IPS-20b (cell line): ENCODE data around the gene ELL2.

ENCODE experiments used
- H3K27ac ChIP-seq: one replicate; pipeline ENCODE4 v1.5.1; 2013; ENCODE audit warnings: low read length
- H3K27me3 ChIP-seq: 2 replicates; pipeline ENCODE4 v1.6.1; 2013; ENCODE audit warnings: mild to moderate bottlenecking, low read length, inconsistent platforms; ENCODE audit not compliant: insufficient read depth
- H3K36me3 ChIP-seq: 2 replicates; pipeline ENCODE4 v1.6.1; 2013; ENCODE audit warnings: low read depth, mild to moderate bottlenecking, inconsistent platforms, low read length, moderate library complexity; ENCODE audit not compliant: insufficient read depth
- H3K4me1 ChIP-seq: 2 replicates; pipeline ENCODE4 v1.6.1; 2013; ENCODE audit warnings: mild to moderate bottlenecking, control low read depth, inconsistent platforms, low read length, moderate library complexity; ENCODE audit not compliant: insufficient read depth
- H3K4me3 ChIP-seq: 2 replicates; pipeline ENCODE4 v1.5.1; 2013; ENCODE audit warnings: mild to moderate bottlenecking, low read length, inconsistent platforms
- H3K9ac ChIP-seq: 2 replicates; pipeline ENCODE4 v1.6.1; 2013; ENCODE audit warnings: low read depth, mild to moderate bottlenecking, inconsistent platforms, low read length, moderate library complexity
- H3K9me3 ChIP-seq: 2 replicates; pipeline ENCODE4 v1.6.1; 2013; ENCODE audit warnings: mild to moderate bottlenecking, low read depth, low read length, inconsistent platforms; ENCODE audit not compliant: insufficient read depth

The ELL2 gene

GRCh38 chr5:95835682-95836385, 125.8 kb downstream of the ELL2 start:
- no peaks in the 10 kb centered on the region for H3K36me3 ChIP-seq
- no peak overlapping the region for H3K4me3 ChIP-seq
- no peak overlapping the region for H3K9ac ChIP-seq
- no peaks in the 10 kb centered on the region for H3K27me3 ChIP-seq
- no peaks in the 10 kb centered on the region for H3K9me3 ChIP-seq
- no peak overlapping the region for H3K27ac ChIP-seq
- H3K4me1 ChIP-seq = no peaks in the 10 kb centered on the region
